Thymus (tissue), 11 donors: ENCODE data around the gene HIVEP2. TPM values are rescaled to one million over a fixed set of nuclear protein-coding genes. Genes with fewer than 3 reads are reported as not detected.

Source experiments
- DNase-seq, 9 donors: peaks; one replicate each; pipeline ENCODE4 v3.0.0-alpha.2; 2013; ENCODE audit warnings: low spot score in 9 of 9, low read depth in 6 of 9, missing footprints in 1 of 9
- H3K27ac ChIP-seq, 2 donors: one replicate each; pipeline ENCODE4 v1.5.1; 2013; ENCODE audit warnings: control low read depth in 1 of 2, low read depth in 1 of 2, low read length in 1 of 2, mild to moderate bottlenecking in 1 of 2, moderate library complexity in 1 of 2
- H3K27me3 ChIP-seq, 2 donors: one replicate each; pipeline ENCODE4 v1.5.1; 2013; ENCODE audit warnings: low read length in 1 of 2; ENCODE audit not compliant: control insufficient read depth in 2 of 2, insufficient read depth in 1 of 2
- H3K36me3 ChIP-seq, 2 donors: one replicate each; pipeline ENCODE4 v1.5.1; 2013; ENCODE audit warnings: low read length in 1 of 2, mild to moderate bottlenecking in 1 of 2, moderate library complexity in 1 of 2; ENCODE audit not compliant: control insufficient read depth in 2 of 2, insufficient read depth in 2 of 2
- H3K4me1 ChIP-seq, 2 donors: one replicate each; pipeline ENCODE4 v1.5.1; 2013; ENCODE audit warnings: low read length in 2 of 2; ENCODE audit not compliant: control insufficient read depth in 2 of 2, insufficient read depth in 2 of 2
- H3K4me3 ChIP-seq, 2 donors: one replicate each; pipeline ENCODE4 v1.5.1; 2013; ENCODE audit warnings: low read length in 2 of 2, control low read depth in 1 of 2, mild to moderate bottlenecking in 1 of 2
- H3K9me3 ChIP-seq, 2 donors: one replicate each; pipeline ENCODE4 v1.5.1; 2013; ENCODE audit warnings: low read length in 1 of 2, mild to moderate bottlenecking in 1 of 2; ENCODE audit not compliant: control insufficient read depth in 2 of 2, insufficient read depth in 1 of 2
- WGBS: extraction: QIAGEN DNeasy Blood & Tissue Kit; methylation state at CpG from one replicate; pipeline ENCODE4 v1.1.7; 2013; 5-methylcytosine and 5-hydroxymethylcytosine counted together
- polyA plus RNA-seq: library from polyadenylated mRNA; stranded (reverse); fragments of 200-250 nt; gene quantifications from one replicate; pipeline ENCODE4 v1.2.3, GENCODE V29; 2013
- total RNA-seq: library from RNA; stranded (reverse); fragments of 120-200 nt; gene quantifications from one replicate; pipeline ENCODE4 v1.2.4, GENCODE V29; 2013
- donor health status: healthy.

The HIVEP2 gene
- total and polyA plus RNA-seq, 2 donors = 11.6 to 16.4 TPM

DNA sequence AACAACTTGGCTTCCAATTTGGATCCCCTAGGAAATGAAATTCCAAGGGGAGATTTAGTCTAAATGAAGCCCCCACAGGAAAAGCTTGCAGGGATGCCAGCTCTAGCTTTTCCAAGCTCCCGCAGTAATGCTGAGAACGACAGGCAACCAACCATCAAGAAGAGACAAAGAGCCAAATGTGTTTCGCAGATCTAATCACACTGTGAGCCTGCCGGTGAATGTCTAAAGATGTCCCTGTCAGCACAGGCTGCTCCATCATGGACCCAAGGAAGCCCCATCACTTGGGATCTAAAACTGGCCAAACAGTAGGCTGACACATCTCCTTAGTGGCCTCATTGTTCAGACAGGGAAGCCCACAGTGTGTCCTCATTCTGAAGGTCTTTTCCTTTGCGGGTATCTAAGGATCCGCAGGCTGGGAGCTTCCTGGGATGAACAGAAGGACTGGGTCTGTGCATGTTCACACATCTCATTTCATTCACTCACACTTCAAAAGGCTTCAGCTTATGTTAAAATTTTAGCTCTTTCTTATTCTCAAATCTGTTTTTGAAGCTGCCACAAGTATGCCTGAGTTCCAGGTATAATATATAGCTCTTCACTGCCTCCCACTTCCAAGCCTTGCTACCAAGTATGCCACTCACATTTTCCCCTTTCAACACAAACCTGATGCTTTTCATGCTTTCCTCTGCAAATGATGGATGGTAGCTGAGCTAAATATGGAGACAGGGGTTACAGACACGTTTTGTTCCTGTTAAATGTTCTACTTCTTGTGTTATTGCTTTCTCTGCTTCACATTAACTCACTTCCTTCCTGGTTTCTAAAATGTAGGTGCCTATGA lies 229.8 kb downstream of the HIVEP2 start:
- no peak overlapping the region for H3K27ac ChIP-seq
- no peaks in the 10 kb centered on the region for H3K9me3 ChIP-seq
- H3K4me3 ChIP-seq = no peak overlapping the region
- no peaks in the 10 kb centered on the region for H3K36me3 ChIP-seq
- WGBS = 87% methylated on average over 7 of the region's 7 CpGs
- H3K27me3 ChIP-seq = no peaks in the 10 kb centered on the region
- no peaks in the 10 kb centered on the region for H3K4me1 ChIP-seq
- DNase-seq = no peak

DNA sequence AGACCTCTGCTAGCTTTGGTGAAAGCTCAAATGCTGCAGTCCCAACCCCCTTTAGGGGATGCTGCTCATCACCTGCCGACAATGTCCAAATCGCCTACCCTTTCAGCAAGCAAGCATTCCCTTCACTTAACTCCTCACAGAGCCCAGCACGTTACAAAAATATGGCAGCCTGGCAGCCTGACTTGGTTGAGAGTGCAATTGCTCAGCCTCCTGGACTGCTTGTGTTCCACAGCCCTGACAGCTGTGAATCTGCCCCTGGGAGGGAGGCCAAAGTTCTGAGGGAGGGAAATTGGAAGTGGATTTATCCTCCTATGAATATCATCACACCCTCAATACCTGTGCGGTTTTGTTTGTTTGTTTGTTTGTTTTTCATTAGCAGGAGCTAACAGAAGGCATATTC lies 231.0 kb downstream of the HIVEP2 start:
- Histone ChIP-seq H3K27ac (no peak overlapping the region), H3K27me3 (no peaks in the 10 kb centered on the region), H3K4me1 (no peaks in the 10 kb centered on the region), H3K4me3 (no peak overlapping the region), H3K9me3 (no peaks in the 10 kb centered on the region), H3K36me3 (no peaks in the 10 kb centered on the region)
- WGBS = 96% methylated on average over 4 of the region's 4 CpGs
- DNase-seq = no peak

DNA sequence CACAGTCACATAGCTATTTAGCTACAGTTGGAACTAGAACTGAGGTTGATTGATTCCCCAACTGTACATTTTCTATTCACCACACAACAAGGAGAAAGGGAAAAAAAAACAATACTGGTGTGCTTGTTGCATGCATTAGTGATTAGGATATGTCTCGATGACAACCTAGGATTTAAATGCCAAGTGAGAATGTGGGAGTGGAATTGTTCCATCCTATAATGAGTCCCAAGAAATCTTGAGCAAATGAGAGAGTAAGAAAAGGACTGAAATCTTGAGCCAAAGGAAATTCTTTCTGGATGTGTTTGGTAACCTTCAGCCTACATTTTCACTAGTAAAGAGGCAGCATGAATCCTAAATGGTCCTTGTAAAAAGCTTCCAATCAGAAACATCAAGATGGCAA lies 232.7 kb downstream of the HIVEP2 start:
- no peaks in the 10 kb centered on the region for H3K27me3 ChIP-seq
- DNase-seq = no peak
- WGBS = 97% methylated on average over 1 of the region's 1 CpG
- H3K27ac ChIP-seq = no peak overlapping the region
- no peaks in the 10 kb centered on the region for H3K4me1 ChIP-seq
- H3K36me3 ChIP-seq = no peaks in the 10 kb centered on the region
- H3K9me3 ChIP-seq = no peaks in the 10 kb centered on the region
- no peak overlapping the region for H3K4me3 ChIP-seq

DNA sequence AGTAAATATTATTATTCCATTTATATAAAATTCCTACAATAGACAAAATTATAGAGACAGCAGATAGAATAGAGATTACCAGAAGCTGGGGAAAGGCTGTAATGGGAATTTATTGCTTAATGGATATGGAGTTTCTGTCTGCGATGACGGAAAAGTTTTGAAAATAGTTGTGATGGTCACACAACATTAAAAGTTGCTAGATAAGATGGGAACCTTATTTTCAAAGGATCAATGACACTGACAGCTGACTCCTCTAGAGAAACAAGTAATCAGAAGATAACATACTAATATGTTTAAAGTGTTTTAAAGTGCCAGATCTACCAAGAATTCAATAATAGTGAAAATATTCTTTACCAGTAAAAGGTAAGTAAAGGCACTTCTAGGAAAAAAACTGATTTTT lies 236.3 kb downstream of the HIVEP2 start:
- H3K27me3 ChIP-seq = no peaks in the 10 kb centered on the region
- DNase-seq = no peak
- 100% methylated on average over 2 of the region's 2 CpGs for WGBS
- H3K9me3 ChIP-seq = no peaks in the 10 kb centered on the region
- H3K27ac ChIP-seq = no peak overlapping the region
- no peaks in the 10 kb centered on the region for H3K4me1 ChIP-seq
- H3K4me3 ChIP-seq = no peak overlapping the region
- no peaks in the 10 kb centered on the region for H3K36me3 ChIP-seq

DNA sequence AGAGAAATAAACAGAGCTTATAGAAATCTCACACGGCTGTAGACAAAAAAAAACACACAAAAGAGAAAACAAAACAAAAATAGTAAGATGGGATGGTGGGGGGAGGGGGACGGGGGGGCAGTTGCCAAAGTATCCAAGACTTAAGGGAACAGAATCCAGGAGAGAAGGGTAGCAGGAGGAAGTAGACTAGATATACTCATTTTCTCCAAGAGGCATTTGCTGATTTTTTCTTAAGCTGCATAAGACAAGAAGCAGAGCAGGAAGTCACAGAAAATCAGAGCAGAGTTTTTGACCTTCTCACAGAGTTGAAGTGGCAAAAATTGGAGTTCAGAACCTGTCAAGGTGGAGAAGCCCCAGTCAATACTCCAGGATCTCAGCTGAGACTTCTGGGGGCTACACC lies 237.7 kb downstream of the HIVEP2 start:
- no peak overlapping the region for H3K4me3 ChIP-seq
- peaks cover 0 to 10% of the 10 kb centered on the region in 2 donors for H3K4me1 ChIP-seq
- WGBS = 92% methylated on average over 2 of the region's 2 CpGs
- no peaks in the 10 kb centered on the region for H3K36me3 ChIP-seq
- DNase-seq = no peak
- no peaks in the 10 kb centered on the region for H3K9me3 ChIP-seq
- H3K27ac ChIP-seq = no peak overlapping the region
- no peaks in the 10 kb centered on the region for H3K27me3 ChIP-seq

DNA sequence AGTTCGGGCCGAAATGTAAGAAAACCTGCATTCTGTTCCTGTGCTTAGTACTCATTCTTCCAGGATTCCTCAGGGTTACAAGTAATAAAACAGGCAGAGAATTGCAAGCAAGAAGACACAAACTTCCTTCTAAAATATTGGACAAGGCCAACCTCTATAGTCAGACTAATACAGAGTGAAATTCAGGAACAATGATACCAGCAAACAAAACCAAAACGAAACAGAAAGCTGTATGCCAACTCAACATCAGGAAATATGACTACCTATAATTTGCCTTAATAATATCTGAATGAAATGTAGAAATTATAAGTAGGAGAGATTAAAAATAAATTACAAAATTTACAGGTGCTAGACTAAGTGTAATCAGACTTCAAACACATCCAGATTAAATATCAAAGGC lies 238.8 kb downstream of the HIVEP2 start:
- H3K27ac ChIP-seq = no peak overlapping the region
- 68% methylated on average over 3 of the region's 3 CpGs for WGBS

DNA sequence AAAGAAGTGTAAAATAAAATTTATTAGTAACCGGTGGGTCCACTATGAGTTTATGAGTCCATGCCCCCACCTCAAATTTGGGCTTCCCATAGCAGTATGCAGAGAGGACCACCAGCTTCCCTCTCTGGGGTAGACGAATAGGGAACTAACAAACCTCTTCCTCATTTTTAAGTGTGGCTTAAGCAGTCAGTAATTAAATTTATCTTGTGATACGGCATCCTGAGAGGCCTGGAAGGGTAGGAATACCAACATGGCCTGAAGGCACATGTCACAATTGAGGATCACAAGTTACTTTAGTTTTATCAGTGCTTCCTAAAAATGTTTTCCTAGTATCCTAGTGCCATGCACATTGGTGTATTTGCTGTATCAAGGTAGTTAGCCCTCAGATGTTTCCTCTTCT lies 239.9 kb downstream of the HIVEP2 start:
- Histone ChIP-seq H3K4me1 (peaks cover 0 to 10% of the 10 kb centered on the region in 2 donors), H3K36me3 (no peaks in the 10 kb centered on the region), H3K27ac (no peak overlapping the region), H3K9me3 (no peaks in the 10 kb centered on the region), H3K4me3 (no peak overlapping the region), H3K27me3 (no peaks in the 10 kb centered on the region)
- DNase-seq = no peak
- WGBS = 56% methylated on average over 3 of the region's 3 CpGs

More for the DNA sequence above, 238.8 kb downstream of the HIVEP2 start:
- Histone ChIP-seq H3K4me3 (no peak overlapping the region), H3K4me1 (peaks cover 0 to 10% of the 10 kb centered on the region in 2 donors), H3K36me3 (no peaks in the 10 kb centered on the region), H3K9me3 (no peaks in the 10 kb centered on the region), H3K27me3 (no peaks in the 10 kb centered on the region)
- DNase-seq = no peak

DNA sequence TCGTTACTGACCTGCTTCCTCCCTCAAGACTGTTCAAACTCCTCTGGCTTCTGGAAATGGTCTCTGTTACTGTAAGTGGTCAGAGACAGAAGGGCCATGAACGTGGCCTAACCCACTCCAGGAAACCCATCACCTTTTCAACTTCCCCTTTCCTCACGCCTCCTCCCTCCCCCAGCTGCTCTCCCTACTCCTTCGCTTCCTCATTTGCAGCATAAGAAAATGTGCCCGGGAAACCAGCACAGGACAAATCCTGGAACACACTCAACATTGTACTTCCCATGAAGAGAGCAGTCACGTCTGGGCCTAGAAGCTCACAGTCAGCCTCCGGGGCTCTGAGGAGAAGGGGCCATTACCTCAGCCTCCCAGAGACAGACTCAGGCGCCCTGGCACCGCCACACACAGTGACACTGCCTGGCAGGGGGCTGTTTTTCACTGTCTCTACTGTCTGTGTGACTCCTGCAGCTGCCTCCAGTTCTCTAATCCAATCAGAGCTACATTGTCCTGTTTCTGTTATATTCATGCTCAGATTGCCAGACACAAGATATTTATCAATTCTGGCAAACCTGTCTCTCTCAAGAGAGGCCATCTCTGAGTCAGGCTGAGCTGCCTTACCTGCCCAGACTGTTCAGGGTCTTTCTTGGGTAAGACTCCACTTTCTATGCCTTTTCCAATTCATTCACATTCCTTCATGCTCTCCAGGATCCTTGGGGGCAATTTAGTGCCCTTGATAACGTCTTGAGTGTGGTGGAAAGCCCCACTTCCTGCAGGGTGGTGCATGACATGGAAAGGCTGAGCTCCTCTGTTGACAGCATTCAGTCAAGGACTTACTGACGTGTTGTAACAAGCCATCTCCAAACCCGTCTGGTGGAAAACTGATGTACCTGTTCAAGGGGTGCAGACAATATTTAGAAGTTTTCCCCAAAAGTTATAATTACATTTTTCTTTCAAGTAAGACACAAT lies 242.2 kb downstream of the HIVEP2 start:
- Histone ChIP-seq H3K27me3 (no peaks in the 10 kb centered on the region), H3K4me3 (no peak overlapping the region), H3K36me3 (no peaks in the 10 kb centered on the region), H3K27ac (no peak overlapping the region), H3K4me1 (peaks cover 0 to 10% of the 10 kb centered on the region in 2 donors), H3K9me3 (no peaks in the 10 kb centered on the region)
- 47% methylated on average over 12 of the region's 12 CpGs for WGBS
- DNase-seq = peak in 1 of 9 donors; percentile 35
